Lower leg skin (tissue), 4 donors: ENCODE data around the gene TRIO. TPM values are rescaled to one million over a fixed set of nuclear protein-coding genes. Genes with fewer than 3 reads are reported as not detected.

ENCODE experiments used
- DNase-seq, 2 donors: peaks; one replicate each; pipeline ENCODE4 v3.0.0-alpha.2; 2019; ENCODE audit warnings: low spot score in 2 of 2
- H3K4me3 ChIP-seq: fragments of 200-600 bp; sonication (generic); 2 replicates; pipeline ENCODE4 v1.5.1; 2017; ENCODE audit warnings: mild to moderate bottlenecking, low read depth; ENCODE audit not compliant: poor library complexity, severe bottlenecking
- POLR2A ChIP-seq, 2 donors: fragments of 450-650 bp; IDR thresholded peaks; one replicate each; pipeline ENCODE4 v1.6.1; 2016 to 2017; ENCODE audit warnings: antibody characterized with exemption in 2 of 2, mild to moderate bottlenecking in 1 of 2, moderate library complexity in 1 of 2
- WGBS, 2 donors: methylation state at CpG; one replicate each; pipeline ENCODE4 v1.1.5; 2018; 5-methylcytosine and 5-hydroxymethylcytosine counted together
- intact Hi-C: fragments of 100-400 bp; cut with DNase I; formaldehyde crosslinking; loops from one replicate; pipeline ENCODE4 v1.15.0; 2023; ENCODE audit warnings: low total_unique reads
- total RNA-seq, 4 donors: library from RNA; depleted of rRNA; stranded (reverse); fragments of >200 nt; gene quantifications; one replicate each; pipeline ENCODE4 v1.1.0, GENCODE V29; 2016
- TF ChIP-seq, protein P1 (sequence below), 3 donors: fragments of 450-650 bp; IDR thresholded peaks; one replicate each; pipeline ENCODE4 v1.5.1; 2016; ENCODE audit warnings: antibody characterized with exemption in 3 of 3, mild to moderate bottlenecking in 3 of 3, moderate library complexity in 2 of 3

The TRIO gene
- total RNA-seq, 4 donors from 2014 or later, result 47.8 to 101 (median 64.5) TPM

DNA sequence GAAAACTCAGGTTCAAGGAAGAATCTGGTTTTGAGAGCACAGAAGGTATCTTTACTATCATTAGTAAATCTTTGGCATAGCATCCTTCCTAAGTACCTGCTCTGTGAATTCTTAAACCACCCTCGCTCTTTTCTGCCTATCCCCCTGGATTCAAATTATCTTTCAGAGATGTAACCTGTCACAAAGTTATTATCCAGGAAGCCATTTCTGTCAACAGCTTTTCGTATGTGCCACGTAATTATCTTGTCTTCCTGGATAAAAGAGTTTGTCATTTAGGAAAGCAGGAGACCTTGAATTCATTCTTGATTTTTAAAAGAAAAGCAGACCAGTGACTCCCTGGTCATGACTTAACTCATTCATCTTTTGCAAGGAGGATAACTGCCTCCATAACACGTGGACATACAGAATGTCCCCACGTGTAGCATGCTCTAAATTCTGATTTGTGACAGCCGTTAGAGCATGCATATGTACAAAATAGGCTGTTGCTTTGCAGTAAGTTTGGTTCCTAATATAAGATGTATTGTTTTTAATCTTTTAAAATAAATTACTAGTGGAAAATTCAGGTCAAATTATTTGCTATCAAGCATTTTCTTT is 189.0 kb downstream of the TRIO start:
- intact Hi-C loops, result no loop called here
- 83 to 84% methylated on average over 6 of the region's 6 CpGs for WGBS, 2 donors

DNA sequence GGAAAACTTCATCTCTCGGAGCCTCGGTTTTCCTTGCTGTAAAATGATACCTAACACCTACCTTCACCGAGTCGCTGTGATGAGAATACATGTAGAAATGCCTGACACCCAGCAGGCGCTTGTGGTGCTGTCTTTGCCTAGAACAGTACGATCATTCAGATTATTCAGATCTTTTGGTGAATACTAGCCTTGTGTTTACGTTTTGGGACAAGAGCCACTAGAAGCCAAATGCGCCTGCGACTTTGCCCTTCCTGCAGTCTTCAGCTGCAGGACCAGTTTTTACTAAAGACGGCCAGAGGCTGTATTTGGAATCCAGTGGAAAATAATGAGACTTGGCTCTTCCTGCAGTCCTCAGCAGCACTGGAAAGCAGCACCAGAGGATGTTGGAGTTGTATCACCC is 189.6 kb downstream of the TRIO start:
- intact Hi-C loops, result no loop called here
- no peak for TF ChIP-seq POLR2A (IDR thresholded peaks at IDR 0.05)
- TF ChIP-seq, protein P1, sequence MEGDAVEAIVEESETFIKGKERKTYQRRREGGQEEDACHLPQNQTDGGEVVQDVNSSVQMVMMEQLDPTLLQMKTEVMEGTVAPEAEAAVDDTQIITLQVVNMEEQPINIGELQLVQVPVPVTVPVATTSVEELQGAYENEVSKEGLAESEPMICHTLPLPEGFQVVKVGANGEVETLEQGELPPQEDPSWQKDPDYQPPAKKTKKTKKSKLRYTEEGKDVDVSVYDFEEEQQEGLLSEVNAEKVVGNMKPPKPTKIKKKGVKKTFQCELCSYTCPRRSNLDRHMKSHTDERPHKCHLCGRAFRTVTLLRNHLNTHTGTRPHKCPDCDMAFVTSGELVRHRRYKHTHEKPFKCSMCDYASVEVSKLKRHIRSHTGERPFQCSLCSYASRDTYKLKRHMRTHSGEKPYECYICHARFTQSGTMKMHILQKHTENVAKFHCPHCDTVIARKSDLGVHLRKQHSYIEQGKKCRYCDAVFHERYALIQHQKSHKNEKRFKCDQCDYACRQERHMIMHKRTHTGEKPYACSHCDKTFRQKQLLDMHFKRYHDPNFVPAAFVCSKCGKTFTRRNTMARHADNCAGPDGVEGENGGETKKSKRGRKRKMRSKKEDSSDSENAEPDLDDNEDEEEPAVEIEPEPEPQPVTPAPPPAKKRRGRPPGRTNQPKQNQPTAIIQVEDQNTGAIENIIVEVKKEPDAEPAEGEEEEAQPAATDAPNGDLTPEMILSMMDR (IDR thresholded peaks at IDR 0.05), result no peak
- H3K4me3 ChIP-seq, result no peak overlapping the region
- 79 to 86% methylated on average over 10 of the region's 10 CpGs for WGBS, 2 donors
- DNase-seq, result no peak

More for the DNA sequence above, 189.0 kb downstream of the TRIO start:
- DNase-seq, result no peak
- TF ChIP-seq, protein P1 (IDR thresholded peaks at IDR 0.05), result no peak
- no peak for TF ChIP-seq POLR2A (IDR thresholded peaks at IDR 0.05)
- H3K4me3 ChIP-seq, result no peak overlapping the region

DNA sequence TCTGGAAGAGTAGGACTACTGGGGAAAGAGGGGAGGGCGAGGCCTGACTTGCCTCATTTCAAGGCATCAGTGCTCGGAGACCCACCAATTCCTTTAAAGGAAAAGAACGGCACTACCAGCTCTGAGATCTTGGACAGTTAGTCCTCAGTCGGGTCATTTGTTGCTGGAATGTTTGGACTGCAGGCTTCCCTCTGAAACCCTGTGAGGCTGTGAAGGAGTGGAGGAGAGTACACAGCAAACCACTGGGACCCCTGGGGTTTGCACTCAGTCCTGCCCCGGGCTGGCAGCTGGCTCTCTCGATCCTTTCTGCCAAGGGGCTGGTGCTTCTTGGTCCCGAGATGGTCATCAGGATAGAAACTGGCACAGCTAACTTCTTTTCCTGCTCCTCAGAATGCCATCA is 194.5 kb downstream of the TRIO start:
- 93% methylated on average over 7 of the region's 7 CpGs for WGBS, 2 donors
- TF ChIP-seq, protein P1 (IDR thresholded peaks at IDR 0.05), result no peak
- no peak for TF ChIP-seq POLR2A (IDR thresholded peaks at IDR 0.05)
- intact Hi-C loops, result no loop called here
- no peak overlapping the region for H3K4me3 ChIP-seq
- no peak for DNase-seq

DNA sequence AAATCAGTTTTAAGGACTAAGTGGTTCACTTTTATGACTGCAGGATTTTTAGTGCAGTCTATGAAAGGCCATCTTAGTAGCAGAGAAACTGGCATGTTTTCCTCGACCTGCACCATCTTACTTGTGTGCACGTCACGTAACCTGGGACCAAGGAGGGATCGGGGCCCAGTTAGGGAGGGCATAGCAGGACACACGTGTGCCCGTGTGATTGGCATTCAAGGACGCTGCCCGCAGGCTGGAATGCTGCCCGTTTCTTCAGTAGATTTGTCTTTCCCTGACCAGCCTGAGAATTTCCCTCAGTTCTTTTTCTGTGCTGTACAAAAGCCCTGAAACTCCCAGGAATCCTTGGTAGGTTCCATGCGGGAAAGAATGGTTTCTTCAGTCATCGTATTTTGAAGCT is 196.3 kb downstream of the TRIO start:
- no peak for DNase-seq
- TF ChIP-seq, protein P1 (IDR thresholded peaks at IDR 0.05), result no peak
- TF ChIP-seq POLR2A (IDR thresholded peaks at IDR 0.05), result no peak
- 91 to 92% methylated on average over 11 of the region's 11 CpGs for WGBS, 2 donors
- intact Hi-C loops, result no loop called here
- no peak overlapping the region for H3K4me3 ChIP-seq

DNA sequence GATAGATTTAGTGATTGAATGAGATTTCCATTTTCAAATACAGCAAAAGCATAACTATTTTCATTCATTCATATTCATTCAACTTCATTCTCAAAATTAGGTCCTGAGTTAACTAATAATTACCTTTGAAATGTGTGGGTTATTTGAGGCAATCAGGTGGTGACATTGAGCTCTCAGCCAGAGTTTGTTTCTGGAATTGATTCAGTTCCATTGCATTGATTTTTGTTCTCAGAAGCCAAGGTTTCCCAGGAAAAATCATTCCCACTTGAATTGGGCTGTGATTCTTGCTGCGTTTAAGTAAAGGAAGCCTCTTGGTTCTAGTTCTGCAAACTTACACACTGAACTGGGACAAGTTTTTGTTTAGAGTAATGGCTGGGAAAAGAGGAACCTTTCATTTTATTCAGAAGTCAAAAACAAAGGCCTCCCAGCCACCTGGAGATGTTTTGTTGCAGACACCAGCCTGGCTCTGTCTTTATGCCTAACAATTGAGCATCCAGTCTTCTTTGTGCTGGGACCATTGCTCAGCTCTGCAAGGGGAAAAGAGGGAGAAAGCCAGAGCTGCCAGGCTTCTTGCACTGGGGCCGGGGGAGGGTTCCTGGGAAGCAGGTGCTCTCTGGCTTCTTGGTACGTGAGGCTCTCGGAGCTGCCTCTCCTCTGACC is 198.6 kb downstream of the TRIO start:
- no peak for TF ChIP-seq POLR2A (IDR thresholded peaks at IDR 0.05)
- TF ChIP-seq, protein P1 (IDR thresholded peaks at IDR 0.05), result no peak
- 68 to 90% methylated on average over 4 of the region's 4 CpGs for WGBS, 2 donors
- no peak for DNase-seq
- no peak overlapping the region for H3K4me3 ChIP-seq
- intact Hi-C loops, result no loop called here
